ENCODE measurements around the gene FNDC5.
"Not testable (repeated sequence)": the region's sequence is repeated elsewhere in the genome, so short reads cannot be mapped to it uniquely, and the experiment has no call there.

FNDC5 gene

GRCh38 chr1:32910319-32910718 is 39.6 kb upstream of the FNDC5 start:
- Histone ChIP-seq H3K27me3 (no peaks in the 10 kb centered on the region), H3K36me3 (no peaks in the 10 kb centered on the region), H3K4me3 (ENCODE audit: low read depth, low read length) (no peak overlapping the region), H3K4me1 (no peaks in the 10 kb centered on the region), H3K9me3 (no peaks in the 10 kb centered on the region)
- DNase-seq, result no peak
- no peak for TF ChIP-seq CTCF (IDR thresholded peaks at IDR 0.05; ENCODE audit: low read depth, low read length)

- no peaks in the 10 kb centered on the region for H3K9me3 ChIP-seq
- H3K4me3 ChIP-seq (ENCODE audit: low read depth, low read length), result no peak overlapping the region
- peaks cover 2% of the 10 kb centered on the region for H3K27me3 ChIP-seq
- H3K36me3 ChIP-seq, result no peaks in the 10 kb centered on the region
- no peak for TF ChIP-seq CTCF (IDR thresholded peaks at IDR 0.05; ENCODE audit: low read depth, low read length)
- DNase-seq, result no peak
- H3K4me1 ChIP-seq, result no peaks in the 10 kb centered on the region
Measured at GRCh38 chr1:32907435-32907834, 36.7 kb upstream of the FNDC5 start.

GRCh38 chr1:32906654-32907053 is 35.9 kb upstream of the FNDC5 start:
- Histone ChIP-seq H3K27me3 (peaks cover 7% of the 10 kb centered on the region), H3K4me1 (no peaks in the 10 kb centered on the region), H3K9me3 (no peaks in the 10 kb centered on the region), H3K36me3 (no peaks in the 10 kb centered on the region), H3K4me3 (ENCODE audit: low read depth, low read length) (no peak overlapping the region)
- no peak for TF ChIP-seq CTCF (IDR thresholded peaks at IDR 0.05; ENCODE audit: low read depth, low read length)
- no peak for DNase-seq

GRCh38 chr1:32905588-32905987 is 34.9 kb upstream of the FNDC5 start:
- not testable (repeated sequence) for H3K9me3 ChIP-seq; H3K4me3 ChIP-seq (ENCODE audit: low read depth, low read length); DNase-seq; H3K4me1 ChIP-seq; H3K36me3 ChIP-seq
- peaks cover 18% of the 10 kb centered on the region for H3K27me3 ChIP-seq

GRCh38 chr1:32904797-32905196 is 34.1 kb upstream of the FNDC5 start:
- no peak overlapping the region for H3K4me3 ChIP-seq (ENCODE audit: low read depth, low read length)
- no peak for DNase-seq
- no peak for TF ChIP-seq CTCF (IDR thresholded peaks at IDR 0.05; ENCODE audit: low read depth, low read length)
- peaks cover 20% of the 10 kb centered on the region for H3K27me3 ChIP-seq
- no peaks in the 10 kb centered on the region for H3K4me1 ChIP-seq
- no peaks in the 10 kb centered on the region for H3K36me3 ChIP-seq
- no peaks in the 10 kb centered on the region for H3K9me3 ChIP-seq

GRCh38 chr1:32903991-32904785 is 33.5 kb upstream of the FNDC5 start:
- no peak for DNase-seq
- peaks cover 20% of the 10 kb centered on the region for H3K27me3 ChIP-seq
- no peak overlapping the region for H3K4me3 ChIP-seq (ENCODE audit: low read depth, low read length)
- H3K36me3 ChIP-seq, result no peaks in the 10 kb centered on the region
- H3K9me3 ChIP-seq, result no peaks in the 10 kb centered on the region
- no peak for TF ChIP-seq CTCF (IDR thresholded peaks at IDR 0.05; ENCODE audit: low read depth, low read length)
- no peaks in the 10 kb centered on the region for H3K4me1 ChIP-seq
